ENCODE data around the gene HPS4.

GRCh38 chr22:26515931-26516330, 32.3 kb upstream of the HPS4 start:
- TF ChIP-seq USF2 (IDR thresholded peaks at IDR 0.05) = no peak
- no peak for TF ChIP-seq RCOR1 (IDR thresholded peaks at IDR 0.05; ENCODE audit: low read depth, low read length)
- no peak for TF ChIP-seq SREBF2 (IDR thresholded peaks at IDR 0.05)
- TF ChIP-seq REST (IDR thresholded peaks at IDR 0.05) = no peak

All from A549 (cell line).